ENCODE measurements around the gene GPAM.

DNA sequence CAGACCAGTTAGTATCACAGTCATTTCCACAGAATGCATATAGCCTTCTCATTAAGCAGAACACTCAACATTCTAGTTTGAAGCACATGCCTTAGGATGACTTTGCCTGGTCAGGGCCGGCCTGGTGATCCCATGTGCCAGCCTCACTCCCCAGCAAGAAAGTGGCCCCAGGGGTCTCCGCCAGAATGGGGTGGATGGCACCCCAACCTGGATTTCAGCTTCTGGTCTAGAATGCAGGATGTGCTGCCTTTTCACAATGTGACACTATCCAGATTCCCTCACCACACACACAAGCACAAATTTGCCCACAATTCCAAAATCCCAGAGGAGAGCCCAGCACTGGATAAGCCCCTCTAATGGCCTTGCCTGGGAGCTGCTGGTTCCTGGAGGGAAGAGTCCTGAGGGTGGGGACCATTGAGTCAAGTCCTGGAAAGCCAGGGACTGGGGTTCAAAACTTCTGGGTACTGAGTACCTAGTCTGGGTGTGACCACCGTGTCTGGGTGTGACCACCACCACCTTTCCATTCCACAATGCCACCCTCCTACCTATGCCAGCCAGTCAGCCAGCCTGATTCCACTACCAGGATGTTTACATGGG lies 41.5 kb upstream of the GPAM start:
- TF ChIP-seq, protein P1, sequence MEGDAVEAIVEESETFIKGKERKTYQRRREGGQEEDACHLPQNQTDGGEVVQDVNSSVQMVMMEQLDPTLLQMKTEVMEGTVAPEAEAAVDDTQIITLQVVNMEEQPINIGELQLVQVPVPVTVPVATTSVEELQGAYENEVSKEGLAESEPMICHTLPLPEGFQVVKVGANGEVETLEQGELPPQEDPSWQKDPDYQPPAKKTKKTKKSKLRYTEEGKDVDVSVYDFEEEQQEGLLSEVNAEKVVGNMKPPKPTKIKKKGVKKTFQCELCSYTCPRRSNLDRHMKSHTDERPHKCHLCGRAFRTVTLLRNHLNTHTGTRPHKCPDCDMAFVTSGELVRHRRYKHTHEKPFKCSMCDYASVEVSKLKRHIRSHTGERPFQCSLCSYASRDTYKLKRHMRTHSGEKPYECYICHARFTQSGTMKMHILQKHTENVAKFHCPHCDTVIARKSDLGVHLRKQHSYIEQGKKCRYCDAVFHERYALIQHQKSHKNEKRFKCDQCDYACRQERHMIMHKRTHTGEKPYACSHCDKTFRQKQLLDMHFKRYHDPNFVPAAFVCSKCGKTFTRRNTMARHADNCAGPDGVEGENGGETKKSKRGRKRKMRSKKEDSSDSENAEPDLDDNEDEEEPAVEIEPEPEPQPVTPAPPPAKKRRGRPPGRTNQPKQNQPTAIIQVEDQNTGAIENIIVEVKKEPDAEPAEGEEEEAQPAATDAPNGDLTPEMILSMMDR (IDR thresholded peaks at IDR 0.05): no peak
- TF ChIP-seq POLR2A (IDR thresholded peaks at IDR 0.05): no peak
